GM20431 (cell line): ENCODE data around the gene HLCS.
"Not testable (repeated sequence)": the region's sequence is repeated elsewhere in the genome, so short reads cannot be mapped to it uniquely, and the experiment has no call there.

ENCODE experiments used
- in situ Hi-C: fragments of 300-500 bp; cut with MseI, MboI; formaldehyde crosslinking; loops from one replicate; pipeline ENCODE4 v1.15.0; 2020; ENCODE audit warnings: low sequenced_read_pairs; ENCODE audit not compliant: unreplicated experiment

HLCS gene

GRCh38 chr21:36960676-36961284 is 5.7 kb downstream of the HLCS start:
- in situ Hi-C loops = no loop called here

- in situ Hi-C loops = no loop called here
These were observed 7.2 kb downstream of the HLCS start for GRCh38 chr21:36959020-36959835.

GRCh38 chr21:36955783-36956182 is 10.7 kb downstream of the HLCS start:
- in situ Hi-C loops = no loop called here

GRCh38 chr21:36952331-36952730 is 14.1 kb downstream of the HLCS start:
- in situ Hi-C loops = not testable (repeated sequence)

- in situ Hi-C loops = no loop called here
These were observed 17.0 kb downstream of the HLCS start for GRCh38 chr21:36949171-36950141.

GRCh38 chr21:36948686-36949085 is 17.8 kb downstream of the HLCS start:
- in situ Hi-C loops = no loop called here

GRCh38 chr21:36946949-36947356 is 19.5 kb downstream of the HLCS start:
- in situ Hi-C loops = no loop called here

- in situ Hi-C loops = no loop called here
These were observed 20.9 kb downstream of the HLCS start for GRCh38 chr21:36945496-36946138.

GRCh38 chr21:36936361-36937135 is 29.9 kb downstream of the HLCS start:
- in situ Hi-C loops = no loop called here

- in situ Hi-C loops = no loop called here
These were observed 31.5 kb downstream of the HLCS start for GRCh38 chr21:36934864-36935420.

GRCh38 chr21:36932161-36932816 is 34.2 kb downstream of the HLCS start:
- in situ Hi-C loops = no loop called here

- in situ Hi-C loops = no loop called here
These were observed 36.8 kb downstream of the HLCS start for GRCh38 chr21:36929622-36930021.

- in situ Hi-C loops = no loop called here
These were observed 37.5 kb downstream of the HLCS start for GRCh38 chr21:36928960-36929359.

GRCh38 chr21:36927719-36928117 is 38.8 kb downstream of the HLCS start:
- in situ Hi-C loops = no loop called here

GRCh38 chr21:36926989-36927718 is 39.3 kb downstream of the HLCS start:
- in situ Hi-C loops = no loop called here

GRCh38 chr21:36923270-36923669 is 43.2 kb downstream of the HLCS start:
- in situ Hi-C loops = loop anchor here (25.0 kb wide), 1 partner anchor 511 kb away; no protein-coding TSS in a partner anchor

GRCh38 chr21:36922861-36923260 is 43.6 kb downstream of the HLCS start:
- in situ Hi-C loops = loop anchor here (25.0 kb wide), 1 partner anchor 511 kb away; no protein-coding TSS in a partner anchor

GRCh38 chr21:36918291-36918690 is 48.2 kb downstream of the HLCS start:
- in situ Hi-C loops = loop anchor here (25.0 kb wide), 1 partner anchor 506 kb away; no protein-coding TSS in a partner anchor
